GM19397 (cell line): ENCODE measurements around the gene HHIPL2.

ENCODE experiments used
- ATAC-seq: cut with Tn5 transposase; IDR thresholded peaks from one replicate; pipeline ENCODE4 v1.9.1; 2021; ENCODE audit warnings: mild to moderate bottlenecking, moderate library complexity; ENCODE audit not compliant: unreplicated experiment

Gene HHIPL2

DNA sequence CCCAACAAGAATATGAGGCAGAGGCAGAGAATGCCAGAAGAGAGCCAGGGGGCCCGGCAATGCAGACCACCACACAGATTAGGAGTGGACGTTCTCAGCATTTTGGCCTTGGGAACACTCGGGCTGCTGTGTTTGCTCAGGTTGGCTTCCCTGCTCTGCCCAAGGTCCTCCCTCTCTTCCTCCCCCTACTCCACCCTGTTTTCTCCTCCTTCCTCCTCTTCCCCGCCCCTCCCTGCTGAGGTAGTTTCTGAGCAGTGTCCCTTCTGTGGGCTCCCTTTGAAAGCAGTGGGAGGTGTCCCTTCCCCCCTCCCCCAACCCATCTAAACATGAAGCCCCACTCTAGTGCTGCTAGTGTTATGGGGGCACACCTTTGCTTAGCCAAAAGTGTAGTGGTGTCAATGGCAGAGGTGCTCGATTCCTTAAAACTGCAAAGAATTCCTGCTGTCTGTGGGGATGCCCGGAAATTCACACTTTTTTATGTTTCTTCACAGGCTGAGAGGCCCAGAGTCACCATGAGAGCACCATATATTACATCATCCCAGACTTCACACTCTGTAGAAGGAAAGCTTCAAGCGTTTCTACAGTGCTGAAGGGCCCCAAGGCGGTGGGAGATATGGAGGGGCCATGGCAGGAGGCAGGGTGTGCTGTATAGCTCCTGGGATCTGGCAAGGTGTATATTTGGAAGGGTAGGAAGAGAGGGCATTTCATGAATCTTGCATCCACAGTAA, at the start of gene HHIPL2:
HHIPL2 (minus strand) TSS at position 161 of the 728 bp plus-strand sequence; CDS start at position 101, 60 bp downstream.
- ATAC-seq = no peak

DNA sequence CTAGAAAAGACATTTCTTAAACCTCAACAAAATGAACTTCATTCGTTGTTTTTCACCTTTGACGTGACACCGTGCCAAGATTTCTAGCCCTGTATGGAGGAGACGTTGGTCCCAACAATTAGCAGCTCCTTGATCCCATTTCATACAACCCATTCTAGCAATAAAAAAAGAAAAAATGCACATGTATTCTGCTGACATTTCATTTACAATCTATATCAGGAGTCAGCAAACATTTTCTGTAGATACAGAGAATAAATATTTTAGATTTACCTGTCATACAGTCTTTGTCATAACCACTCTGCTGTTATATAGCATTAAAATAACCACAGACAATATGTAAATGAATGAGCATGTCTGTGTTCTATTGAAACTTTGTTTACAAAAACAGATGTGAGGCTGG, 48.8 kb upstream of the HHIPL2 start:
- no peak for ATAC-seq

DNA sequence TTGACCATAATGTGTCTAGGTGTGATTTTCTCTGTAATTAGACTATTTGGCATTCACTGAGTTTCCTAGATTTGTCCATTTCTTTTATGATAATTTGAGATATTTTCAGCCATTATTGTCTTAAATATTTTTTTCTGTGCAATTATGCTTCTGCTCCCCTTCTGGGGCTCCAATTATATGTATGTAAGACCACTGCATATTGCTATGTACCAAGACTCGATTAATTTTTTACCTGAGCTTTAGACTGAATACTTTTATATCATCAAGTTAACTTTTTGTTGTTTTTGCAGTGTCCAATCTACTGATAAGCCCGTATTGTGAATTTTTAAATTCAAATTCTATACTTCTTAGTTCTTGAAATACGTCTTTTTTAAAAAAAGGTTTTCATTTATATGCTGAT, 46.9 kb upstream of the HHIPL2 start:
- no peak for ATAC-seq

DNA sequence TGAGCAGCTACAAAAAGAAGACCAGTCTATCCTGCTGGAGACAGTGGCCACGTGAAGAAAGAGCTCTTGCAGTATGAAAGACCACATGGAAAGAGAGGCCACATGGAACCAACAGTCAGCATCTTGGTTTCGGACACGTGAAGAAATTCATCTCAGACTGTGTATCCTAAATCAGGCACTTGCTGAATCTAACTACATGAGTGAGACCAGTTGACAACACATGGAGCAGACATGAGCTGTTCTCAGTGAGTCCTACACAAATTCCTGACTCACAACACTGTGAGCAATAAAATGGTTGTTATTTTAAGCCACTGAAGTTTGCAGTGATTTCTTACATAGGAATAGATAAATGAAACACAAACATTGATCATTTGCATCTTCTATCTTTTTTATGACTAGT, 44.3 kb upstream of the HHIPL2 start:
- no peak for ATAC-seq

DNA sequence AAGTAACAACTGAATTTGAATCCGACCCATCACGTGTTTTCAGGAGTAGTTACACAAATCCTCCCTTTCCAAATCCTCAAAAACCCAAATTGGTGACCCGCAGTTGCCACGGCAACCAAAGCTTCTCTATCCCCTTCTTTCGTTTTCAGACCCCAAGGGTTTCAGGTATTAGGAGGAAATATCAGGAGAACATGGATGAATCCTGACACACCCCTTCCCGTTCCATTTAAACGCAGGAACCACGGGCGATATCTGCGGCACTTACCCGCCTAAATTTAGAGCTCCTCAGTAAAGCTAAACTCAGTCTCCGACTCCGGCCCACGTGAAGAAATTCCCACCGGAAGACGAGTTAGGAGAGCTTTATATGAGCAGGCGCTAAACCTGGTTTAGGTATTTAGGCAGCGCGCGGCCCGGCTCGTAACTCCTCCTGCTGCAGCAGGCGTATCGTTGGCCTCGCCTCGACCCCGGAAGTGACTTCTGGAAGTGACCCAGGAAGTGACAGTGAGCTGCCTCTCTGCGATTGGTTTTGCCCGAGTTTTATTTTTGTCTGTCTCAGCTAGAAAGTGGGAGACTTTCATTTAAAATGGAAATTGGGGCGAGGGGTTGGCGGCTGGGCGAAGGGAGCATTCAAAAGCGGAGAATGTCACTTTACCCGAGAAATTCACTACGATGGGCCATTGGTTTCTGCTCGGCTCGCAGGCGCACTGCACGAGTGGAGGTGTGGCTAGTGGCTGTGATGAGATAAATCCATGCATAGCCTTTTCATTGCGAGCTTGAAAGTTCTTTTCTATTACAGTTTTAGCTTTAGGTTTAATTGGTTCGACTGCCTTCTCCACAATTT, 41.8 kb upstream of the HHIPL2 start, which contains the start of gene TAF1A:
TAF1A (minus strand) TSS at position 472 of the 841 bp plus-strand sequence.
- ATAC-seq = peak; percentile 99

DNA sequence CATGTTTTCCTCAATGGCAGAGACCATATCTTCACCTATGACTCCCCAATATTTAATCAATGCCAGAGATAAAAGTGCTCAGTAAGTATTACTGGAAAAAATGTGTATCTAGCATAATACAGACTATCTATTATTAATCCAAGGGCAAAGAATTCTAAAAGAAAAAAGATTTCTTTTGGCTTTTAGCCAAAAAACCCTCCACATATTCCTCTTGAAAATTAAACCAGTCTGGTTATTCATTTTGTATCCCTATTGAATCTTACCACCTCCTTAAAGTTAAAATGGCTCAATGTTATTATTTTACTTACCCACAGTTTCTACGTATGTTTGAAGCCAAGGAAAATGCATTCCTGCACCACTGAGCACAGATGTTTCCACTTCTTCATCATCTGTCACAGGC, 40.2 kb upstream of the HHIPL2 start:
- ATAC-seq = no peak

DNA sequence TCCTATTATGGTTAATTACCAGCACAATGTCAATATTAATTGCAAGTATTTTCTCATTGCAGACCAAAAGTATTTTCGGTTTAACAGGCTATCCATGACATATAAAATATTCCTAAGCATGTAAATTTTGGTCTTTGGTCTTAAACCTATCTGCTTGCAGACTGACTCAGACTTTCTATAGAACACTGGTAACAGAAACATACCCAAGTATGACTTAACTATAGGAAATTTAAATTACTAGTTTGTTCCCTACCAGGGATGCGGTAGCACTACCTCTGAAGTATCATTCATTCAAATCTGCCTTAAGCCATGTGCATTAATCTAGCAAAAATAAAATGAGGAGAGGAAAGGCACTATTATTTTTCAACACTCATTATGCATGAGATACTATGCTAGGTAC, 38.9 kb upstream of the HHIPL2 start:
- no peak for ATAC-seq

DNA sequence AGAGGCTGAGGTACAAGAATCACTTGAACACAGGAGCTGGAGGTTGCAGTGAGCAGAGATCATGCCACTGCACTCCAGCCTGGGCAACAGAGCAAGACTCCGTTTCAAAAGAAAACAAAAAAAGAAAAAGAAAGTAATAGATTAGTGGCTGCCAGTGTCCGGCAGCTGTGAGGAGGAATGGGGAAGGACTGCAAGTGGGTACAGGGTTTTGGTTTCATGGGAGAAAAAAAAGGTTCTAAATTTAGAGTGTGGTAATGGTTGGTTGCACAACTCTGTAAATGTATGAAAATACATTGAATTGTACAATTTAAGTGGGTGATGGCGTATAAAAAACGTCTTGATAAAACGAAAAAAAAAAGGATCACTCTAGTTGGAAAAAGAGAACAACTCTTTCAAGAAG, 35.2 kb upstream of the HHIPL2 start:
- ATAC-seq = peak; percentile 82

DNA sequence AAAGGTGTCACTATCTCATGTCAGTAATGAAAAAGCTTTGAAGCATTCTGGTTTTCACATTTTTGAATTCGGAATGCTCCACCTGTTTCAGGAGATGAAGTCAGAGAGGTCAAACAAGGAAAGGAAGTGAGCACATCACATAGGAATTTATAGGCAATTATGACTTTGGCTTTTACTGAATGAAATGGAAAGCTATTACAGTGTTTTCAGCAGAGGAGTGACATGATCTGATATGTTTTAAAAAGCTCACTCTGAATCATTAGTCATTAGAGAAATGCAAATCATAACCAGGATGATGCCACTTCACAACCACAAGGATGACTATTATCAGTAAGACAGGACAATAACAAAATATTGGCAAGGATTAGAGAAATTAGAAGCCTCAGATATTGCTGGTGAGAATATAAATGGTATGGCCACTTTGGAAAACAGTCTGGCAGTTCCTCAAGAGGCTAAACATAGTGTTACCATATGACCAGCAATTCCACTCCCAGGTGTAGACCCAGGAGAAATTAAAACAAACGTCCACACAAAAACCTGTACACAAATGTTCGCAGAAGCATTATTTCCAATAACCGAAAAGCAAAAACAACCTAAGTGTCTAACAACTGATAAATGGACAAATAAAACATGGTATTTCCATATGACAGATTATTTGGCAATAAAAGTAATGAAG, 34.3 kb upstream of the HHIPL2 start:
- ATAC-seq = no peak

DNA sequence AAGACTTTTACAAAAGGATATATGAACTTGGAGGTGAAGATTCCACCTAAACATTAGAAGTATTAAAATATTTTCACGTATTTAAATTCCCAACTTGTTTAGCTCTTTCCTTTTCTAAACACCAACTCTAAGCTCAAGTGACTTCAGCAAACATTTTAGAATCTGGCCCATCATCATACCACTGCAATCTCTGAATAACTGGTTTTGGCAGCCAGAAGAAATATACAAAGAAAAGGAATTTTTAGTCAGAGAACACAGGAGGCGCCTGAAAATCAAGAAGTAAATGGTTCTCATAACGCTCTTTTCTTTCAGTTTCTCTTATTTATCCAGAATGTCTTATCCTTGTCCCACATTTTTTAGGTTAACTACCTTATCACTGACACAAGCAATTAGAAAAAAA, 31.4 kb upstream of the HHIPL2 start:
- ATAC-seq = no peak

DNA sequence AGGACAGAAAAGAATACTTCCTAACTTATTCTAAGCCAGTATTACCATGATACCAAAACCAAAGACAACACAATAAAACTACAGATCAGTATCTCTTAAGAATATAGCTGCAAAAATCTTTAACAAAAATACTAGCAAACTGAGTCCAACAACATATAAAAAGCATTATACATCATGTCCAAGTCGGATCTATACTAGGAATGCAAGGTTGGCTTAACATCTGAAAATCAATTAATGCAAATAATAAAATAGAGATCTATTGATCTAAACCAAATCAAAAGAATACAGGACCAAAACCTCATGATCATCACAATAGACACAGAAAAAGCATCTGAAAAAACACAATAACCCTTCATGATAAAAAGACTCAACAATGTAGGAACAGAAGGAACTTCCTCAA, 22.9 kb upstream of the HHIPL2 start:
- ATAC-seq = no peak

DNA sequence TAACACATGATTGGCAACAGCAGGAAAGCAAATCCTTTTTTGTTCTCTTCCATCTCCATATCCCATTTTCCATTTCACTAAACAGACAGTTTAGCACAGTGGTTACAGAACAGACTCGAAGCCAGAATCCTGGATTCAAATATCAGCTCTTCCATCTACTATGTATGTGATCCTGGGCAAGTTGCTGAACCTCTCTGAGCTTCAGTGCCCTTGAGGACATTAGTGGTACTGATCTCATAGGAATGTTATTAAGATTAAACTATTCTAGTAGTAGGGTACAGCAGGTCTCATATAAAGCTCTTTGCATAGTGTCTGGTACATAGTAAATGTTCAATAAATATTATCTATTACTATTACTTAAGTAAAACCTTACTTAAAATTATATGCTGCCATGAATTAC, 13.8 kb upstream of the HHIPL2 start:
- ATAC-seq = no peak

DNA sequence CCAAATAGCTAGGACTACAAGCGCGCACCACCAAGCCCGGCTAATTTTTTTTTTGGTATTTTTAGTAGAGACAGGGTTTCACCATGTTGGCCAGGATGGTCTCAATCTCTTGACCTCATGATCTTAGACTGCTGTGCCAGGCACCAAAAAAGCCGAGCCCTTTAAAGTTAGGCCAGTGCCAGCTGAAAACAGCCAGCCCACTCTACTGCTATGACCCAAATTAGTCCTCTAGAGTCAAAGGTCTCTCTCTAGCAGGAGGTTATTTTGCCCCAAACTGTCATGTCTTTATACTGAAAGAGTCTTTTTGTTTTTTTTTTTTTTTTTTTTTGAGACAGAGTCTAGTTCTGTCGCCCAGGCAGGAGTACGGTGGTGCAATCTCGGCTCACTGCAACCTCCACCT, 9.7 kb upstream of the HHIPL2 start:
- ATAC-seq = no peak

DNA sequence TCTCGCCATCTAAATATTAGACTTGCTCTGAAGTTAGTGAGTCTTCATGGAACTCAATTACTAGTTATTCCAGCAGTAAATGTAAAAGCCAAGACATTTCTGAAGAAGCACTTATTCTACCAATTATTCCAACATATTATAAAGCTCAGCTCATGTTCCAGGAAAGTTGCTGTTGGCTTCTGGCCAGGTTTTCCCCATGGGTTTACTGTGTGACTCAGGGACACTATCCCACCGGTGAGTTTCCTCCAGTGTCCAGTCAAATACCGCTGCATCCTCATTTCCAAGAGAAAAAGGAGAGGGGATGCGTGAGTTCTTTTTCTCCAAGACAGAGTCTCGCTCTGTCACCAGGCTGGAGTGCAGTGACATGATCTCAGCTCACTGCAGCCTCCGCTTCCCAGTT, 9.2 kb upstream of the HHIPL2 start:
- ATAC-seq = no peak

DNA sequence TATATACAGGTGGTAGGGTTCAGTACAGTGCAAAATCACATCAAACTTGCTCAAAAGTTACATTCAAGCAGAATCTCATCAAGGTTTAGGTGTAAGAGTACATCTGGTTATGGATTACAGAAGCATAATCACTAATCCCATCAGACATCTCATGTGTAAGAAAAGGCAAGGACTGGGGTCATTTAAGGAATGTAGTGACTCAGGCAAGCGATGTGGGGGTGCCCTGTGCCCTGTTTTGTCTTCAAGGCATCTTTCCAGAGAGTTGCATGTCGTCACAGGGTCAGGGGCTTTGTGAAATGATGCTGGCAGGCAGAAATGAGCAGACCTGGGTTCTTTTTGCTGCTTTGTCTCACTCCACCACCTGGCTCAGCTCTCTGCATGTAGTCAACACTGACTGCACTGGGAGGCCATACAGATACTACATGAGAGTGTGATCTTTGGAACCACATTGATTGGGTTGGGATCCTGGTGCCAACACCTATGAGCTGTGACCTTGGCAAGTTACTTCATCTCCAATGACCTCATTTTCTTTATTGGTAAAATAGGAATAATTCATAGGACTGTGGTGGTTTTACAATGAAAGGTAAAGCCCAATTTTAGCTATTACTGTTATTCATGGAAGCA, 8.2 kb upstream of the HHIPL2 start:
- no peak for ATAC-seq

DNA sequence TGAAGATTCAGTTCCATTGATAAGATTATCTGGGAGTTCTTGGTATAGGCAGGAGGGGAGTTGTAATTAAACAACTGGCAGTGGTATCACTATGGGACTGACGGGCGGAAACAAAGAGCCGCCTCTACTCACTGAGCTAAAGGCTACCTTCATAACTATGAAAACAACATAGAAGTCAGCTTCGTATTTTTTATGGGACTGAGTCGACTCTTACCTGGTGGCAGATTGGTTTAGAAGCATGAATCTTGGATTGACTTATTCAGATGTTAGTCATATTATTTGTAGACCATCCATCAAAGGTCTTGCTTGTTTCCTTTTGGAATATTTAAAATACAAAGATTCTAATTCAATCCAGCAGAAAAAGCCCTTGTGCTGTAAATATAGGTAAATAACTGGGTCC, 6.3 kb upstream of the HHIPL2 start:
- ATAC-seq = no peak

DNA sequence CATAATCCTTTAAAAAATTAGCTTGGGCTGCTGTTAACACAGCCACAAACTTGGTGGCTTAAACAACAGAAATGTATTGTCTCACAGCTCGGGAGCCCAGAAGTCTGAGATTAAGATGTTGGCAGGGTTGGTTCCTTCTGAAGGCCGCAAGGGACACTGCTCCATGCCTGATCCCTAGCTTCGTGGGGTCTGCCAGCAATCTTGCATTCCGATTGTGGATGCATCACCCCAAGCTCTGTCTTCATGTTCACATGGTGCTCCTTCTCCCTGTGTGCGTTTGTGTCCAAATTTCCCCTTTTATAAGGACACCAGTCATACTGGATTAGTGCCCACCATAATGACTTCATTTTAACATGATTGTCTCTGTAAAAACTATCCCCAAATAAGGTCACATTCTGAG, 5.0 kb upstream of the HHIPL2 start:
- ATAC-seq = no peak

DNA sequence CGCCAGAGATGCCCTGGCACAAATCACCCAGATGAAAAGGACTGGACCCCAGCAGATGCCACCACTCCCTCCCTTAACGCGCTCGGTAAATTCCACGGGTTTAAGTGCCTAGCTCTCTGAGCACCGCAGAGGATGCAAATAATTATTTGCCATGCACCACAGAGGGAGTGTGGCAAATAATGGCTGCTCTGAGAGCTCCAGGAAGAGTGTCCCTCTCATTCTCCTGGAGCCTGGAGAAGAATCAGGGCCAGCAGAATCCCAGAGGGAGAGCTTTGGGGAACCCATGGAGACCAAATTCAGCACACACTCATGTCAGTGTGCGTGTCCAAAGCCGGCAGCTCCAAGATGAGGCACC, 667 bp downstream of the HHIPL2 start:
- ATAC-seq = no peak

DNA sequence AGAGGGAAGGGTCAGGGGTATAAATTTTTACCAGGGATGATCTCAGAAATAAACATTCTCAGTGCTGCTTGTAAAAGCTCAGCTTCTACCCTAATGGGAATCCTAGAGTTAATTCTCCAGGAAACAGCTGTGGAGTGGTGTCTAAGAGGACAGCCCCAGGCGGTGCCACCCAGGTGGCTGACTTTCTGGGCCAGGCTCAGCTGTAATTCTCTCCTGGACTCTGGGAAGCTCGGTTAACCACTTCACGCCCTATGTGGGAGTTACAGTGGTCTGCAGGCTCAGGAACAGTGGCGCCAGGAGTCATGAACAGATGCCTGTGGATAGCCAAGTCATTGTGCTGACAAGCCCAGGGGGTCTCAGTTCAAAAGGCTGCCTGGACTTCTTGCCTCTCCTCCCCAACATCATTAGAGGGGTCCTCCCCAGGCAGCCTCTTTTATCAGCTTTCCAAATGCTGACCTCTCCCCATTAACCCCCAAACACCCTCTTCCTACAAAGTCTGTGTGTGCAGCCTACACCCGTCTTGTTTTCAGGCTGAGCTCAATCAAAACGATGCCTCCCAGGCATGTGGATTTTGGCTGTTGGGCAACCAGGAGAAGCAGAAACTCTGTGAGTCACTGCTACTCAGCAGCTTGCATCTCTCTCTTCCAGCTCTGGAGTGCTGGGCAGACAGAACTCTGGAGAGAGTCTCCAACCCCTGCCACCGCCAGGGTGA, 1.2 kb downstream of the HHIPL2 start:
- ATAC-seq = no peak

DNA sequence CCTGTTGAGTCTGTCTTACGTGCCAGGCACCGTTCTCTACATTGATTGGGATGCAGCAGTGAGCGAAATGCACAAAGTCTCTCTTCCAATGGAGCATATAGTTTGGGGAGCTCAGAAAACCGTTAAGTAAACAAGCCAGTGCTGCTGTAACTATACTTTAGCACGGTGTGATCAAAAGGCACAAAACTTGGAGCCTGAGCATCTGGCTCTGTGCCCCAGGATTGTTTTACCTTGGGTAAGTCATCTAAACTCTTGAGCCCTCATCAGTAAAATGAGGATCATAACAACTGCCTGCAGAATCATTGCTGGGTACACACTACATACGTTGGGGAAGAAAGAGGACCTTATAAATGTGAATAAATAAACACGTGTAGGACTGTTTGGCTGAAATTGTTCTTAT, 1.8 kb downstream of the HHIPL2 start:
- no peak for ATAC-seq

DNA sequence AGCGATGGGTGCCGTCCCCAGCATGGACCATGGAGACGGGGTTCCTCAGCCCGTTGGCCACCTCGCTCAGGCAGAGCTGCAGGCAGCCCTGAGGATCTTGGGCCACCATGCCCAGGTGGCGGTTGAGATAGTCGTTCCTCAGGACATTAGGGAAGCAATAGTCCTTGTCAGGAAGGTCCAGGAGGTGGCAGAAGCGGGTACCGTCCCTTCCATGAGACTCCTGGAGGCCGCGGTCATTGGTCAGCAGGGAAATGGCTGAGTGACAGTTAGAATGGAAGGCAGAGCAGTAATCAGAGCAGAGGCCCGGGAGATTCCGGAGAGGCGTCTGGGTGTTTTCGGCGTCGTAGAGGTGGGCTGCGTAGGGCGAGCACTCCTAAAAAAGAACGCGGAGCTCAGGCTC, 4.1 kb downstream of the HHIPL2 start:
- no peak for ATAC-seq
